22Rv1 (cell line): Measurements from ENCODE around the gene MTA1.
A peak's percentile ranks its signal among the peaks of the same experiment; 100 is the strongest.

Source experiments
- H3K27ac ChIP-seq: fragments of 450-650 bp; 2 replicates; pipeline ENCODE4 v1.5.1; 2017
- ZFX ChIP-seq: fragments of 450-650 bp; IDR thresholded peaks from 2 replicates; pipeline ENCODE4 v1.6.1; 2017; ENCODE audit warnings: antibody characterized with exemption, borderline replicate concordance
- TF ChIP-seq, protein P1 (sequence below): fragments of 450-650 bp; IDR thresholded peaks from 2 replicates; pipeline ENCODE4 v1.5.1; 2017; ENCODE audit warnings: mild to moderate bottlenecking

MTA1 gene

DNA sequence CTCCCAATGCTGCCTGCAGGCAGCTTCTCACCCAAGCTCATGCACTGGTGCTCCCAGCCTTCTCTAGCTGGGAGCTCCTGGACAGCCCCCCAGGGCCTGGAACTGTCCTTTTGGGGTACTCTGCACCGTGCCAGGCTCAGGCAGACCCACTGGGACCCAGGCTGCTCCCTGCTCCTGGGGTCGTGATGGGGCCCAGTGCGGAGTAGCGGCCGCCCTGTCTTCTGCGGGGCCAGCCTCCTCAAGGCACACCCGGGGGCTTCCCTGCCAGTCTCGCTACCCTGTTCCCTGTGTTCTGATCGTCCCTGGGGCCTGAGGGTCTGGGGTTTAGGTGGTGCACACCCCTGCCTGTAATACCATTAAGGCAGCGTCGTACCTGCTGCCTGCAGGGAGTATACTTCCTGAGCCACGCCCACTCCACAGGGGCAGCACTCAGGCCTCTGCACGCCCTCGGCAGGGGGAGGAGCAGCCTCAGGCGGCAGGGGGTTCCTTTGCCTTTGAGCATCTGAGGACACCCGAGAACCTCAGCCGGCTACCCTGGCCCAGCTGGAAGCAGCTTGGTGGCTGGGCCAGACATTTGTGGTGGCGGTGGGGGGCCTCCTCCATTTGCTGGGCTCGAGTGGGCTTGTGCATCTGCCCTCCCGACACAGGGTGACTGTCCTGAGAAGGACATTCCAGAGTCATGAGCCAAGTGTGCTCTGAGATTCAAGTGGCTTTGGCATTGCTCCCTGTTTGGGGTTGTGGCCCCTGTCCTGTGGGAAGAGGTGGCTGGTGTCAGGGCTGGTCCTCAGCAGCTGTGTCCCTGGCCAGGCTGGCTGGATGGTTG, 45.8 kb downstream of the MTA1 start:
- TF ChIP-seq ZFX: no peak
- TF ChIP-seq, protein P1, sequence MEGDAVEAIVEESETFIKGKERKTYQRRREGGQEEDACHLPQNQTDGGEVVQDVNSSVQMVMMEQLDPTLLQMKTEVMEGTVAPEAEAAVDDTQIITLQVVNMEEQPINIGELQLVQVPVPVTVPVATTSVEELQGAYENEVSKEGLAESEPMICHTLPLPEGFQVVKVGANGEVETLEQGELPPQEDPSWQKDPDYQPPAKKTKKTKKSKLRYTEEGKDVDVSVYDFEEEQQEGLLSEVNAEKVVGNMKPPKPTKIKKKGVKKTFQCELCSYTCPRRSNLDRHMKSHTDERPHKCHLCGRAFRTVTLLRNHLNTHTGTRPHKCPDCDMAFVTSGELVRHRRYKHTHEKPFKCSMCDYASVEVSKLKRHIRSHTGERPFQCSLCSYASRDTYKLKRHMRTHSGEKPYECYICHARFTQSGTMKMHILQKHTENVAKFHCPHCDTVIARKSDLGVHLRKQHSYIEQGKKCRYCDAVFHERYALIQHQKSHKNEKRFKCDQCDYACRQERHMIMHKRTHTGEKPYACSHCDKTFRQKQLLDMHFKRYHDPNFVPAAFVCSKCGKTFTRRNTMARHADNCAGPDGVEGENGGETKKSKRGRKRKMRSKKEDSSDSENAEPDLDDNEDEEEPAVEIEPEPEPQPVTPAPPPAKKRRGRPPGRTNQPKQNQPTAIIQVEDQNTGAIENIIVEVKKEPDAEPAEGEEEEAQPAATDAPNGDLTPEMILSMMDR: no peak
- no peak overlapping the region for H3K27ac ChIP-seq

DNA sequence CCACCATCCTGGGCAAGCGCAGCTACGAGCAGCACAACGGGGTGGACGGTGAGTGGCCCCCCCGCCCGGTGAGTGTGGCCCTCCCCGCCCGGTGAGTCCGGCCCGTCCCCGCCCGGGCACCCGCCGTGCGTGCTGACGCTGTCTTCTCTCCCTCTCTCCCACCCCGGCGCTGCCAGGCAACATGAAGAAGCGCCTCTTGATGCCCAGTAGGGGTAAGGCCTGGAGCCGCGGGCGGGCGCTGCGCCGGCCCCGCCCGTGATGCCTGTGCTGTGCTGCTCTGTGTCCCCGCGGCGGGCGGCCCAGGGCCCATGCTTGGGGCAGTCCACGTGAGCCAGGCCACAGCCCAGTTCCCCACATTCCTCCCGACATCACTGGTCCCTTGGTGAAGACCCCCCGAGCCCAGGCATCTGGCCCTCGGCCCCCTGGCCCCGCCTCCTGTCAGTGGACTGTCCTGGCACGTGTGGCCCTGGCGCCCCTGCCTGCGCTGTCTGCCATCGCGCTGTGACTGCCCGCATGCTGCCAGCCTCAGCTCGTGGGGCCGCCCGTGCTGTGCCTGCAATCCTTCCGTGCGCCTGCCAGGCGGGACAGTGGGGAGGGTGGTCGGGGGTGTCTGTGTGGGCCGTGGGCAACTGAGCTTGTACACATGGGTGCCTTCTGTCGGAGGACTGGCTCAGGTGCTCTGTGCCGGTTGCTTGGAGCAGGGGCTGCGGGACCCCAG, 47.1 kb downstream of the MTA1 start:
- H3K27ac ChIP-seq: peak overlapping the region; percentile 52
- TF ChIP-seq, protein P1: no peak
- TF ChIP-seq ZFX: no peak

DNA sequence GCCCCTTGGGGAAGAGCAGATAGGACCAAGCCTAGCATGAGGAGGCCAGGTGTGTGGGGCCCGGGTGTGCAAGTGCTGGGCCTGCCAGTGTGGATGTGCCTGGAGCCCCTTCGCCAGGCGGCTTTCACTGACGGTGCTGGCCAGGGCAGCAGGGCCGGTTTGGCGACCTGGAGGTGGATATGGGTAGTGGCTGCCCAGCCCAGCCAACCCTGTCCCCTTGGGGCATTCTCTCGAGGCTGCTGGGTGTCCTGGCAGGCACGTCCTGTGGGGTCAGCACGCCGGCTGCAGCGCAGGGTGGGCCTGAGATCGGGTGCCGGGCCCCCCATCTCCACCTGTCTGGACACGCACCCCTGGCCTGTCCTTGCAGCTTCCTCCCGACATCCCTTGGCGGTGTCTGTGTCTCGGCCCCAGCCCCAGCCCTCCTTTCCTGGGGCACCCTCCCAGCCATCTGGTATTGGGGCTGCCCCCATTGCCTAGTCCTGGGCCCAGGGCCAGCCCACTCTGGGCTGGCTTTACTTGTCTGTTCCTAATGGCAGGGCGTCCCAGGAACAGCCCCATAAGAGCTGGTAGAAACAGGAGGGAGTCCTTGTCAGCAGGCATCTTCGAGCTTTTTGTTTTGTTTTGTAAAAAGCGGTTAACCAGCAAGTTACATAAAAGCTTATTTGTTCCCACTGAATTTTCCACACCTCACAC, 47.8 kb downstream of the MTA1 start:
- TF ChIP-seq, protein P1: no peak
- TF ChIP-seq ZFX: no peak
- H3K27ac ChIP-seq: peak overlapping the region; percentile 52

DNA sequence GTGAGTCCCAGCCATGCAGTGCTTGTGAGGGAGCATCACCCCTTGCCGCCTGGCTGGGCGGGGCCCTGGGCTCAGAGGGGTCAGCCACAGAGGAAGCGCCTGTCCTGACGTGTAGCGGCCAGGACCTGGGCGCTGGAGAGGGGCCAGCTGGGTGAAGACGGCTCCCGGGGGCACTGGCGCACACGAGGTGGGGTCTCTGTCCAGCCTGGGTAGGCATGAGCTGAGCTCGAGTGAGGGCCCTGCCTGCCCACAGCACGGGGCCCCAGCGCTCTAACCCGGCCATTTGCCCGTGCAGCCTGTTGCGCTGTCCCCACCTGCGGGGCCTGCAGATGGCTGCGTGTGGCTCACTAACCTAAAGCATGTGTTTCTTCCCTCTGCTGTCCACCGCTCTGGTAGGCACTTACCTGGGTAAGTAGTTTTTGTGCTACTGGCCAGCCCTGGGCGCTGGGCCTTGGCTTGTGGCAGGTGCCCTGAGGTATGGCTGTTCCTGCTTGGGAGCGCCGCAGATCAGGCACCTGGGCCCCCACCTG, 48.4 kb downstream of the MTA1 start:
- peak overlapping the region; percentile 52 for H3K27ac ChIP-seq
- TF ChIP-seq, protein P1: no peak
- no peak for TF ChIP-seq ZFX

DNA sequence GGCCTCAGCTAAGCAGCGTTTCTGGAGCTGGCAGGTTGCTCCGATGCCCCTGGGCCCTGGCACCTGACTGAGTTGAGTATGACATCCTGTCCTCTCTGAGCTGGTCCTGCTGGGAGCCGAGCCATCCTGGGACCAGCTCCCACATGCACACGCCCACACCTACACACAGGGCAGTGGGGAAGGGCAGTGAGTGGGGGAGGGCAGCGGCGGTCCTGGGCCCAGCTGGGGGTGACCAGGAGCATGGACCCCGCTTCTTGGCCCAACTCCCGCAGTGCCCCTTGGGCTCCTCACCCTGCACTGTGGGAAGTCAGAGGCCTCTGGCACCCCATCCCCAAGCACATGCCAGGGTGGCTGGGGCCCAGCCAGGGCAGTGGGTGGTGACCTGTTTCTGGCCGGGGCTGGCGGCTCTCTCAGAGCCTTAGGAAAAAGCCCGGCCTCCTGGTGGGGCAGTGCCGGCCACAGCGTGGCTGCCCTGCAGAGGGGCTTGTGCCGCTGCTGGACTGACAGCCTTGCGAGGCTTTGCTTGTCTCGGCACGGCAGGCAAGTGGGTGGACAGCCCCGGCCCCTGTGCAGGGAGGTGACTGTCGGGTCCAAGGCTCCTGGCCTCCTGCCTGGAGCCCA, 49.1 kb downstream of the MTA1 start:
- TF ChIP-seq, protein P1: no peak
- TF ChIP-seq ZFX: no peak
- H3K27ac ChIP-seq: peak overlapping the region; percentile 52

DNA sequence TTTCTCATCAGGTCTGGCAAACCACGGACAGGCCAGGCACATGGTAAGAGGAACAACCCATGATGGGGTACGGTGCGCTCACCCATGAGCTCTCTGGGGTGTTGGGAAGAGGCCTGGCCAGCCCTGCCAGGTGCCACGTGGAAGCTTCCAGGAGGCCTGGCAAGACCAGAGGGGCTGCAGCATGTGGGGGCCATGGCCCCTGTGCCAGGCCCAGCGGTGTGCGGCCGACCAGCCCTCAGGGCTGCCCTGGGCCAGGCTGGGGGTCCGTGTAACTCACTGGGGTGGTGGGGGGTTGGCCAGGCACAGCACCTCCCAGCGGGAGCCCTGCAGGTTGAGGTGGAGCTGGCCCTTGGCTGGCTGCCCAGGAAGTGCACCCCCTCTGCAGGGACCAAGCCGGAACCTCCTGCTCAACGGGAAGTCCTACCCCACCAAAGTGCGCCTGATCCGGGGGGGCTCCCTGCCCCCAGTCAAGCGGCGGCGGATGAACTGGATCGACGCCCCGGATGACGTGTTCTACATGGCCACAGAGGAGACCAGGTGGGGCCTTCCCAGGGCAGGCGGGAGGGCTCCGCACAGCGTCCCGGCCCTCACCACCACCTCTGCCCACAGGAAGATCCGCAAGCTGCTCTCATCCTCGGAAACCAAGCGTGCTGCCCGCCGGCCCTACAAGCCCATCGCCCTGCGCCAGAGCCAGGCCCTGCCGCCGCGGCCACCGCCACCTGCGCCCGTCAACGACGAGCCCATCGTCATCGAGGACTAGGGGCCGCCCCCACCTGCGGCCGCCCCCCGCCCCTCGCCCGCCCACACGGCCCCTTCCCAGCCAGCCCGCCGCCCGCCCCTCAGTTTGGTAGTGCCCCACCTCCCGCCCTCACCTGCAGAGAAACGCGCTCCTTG, 50.1 kb downstream of the MTA1 start:
- peak overlapping the region; percentile 52 for H3K27ac ChIP-seq
- TF ChIP-seq, protein P1: no peak
- TF ChIP-seq ZFX: no peak
